GM12878 (cell line): Measurements from ENCODE around the gene OSBPL3. TPM values are rescaled to one million over a fixed set of nuclear protein-coding genes. Genes with fewer than 3 reads are reported as not detected.
A peak's percentile ranks its signal among the peaks of the same experiment; 100 is the strongest.

Source experiments
- BCLAF1 ChIP-seq: fragments of 450-650 bp; IDR thresholded peaks from 2 replicates; pipeline ENCODE4 v1.6.1; 2017; ENCODE audit warnings: antibody characterized with exemption, mild to moderate bottlenecking, moderate library complexity
- CEBPZ ChIP-seq: fragments of 150-350 bp; IDR thresholded peaks from 2 replicates; pipeline ENCODE4 v1.6.1; 2016; ENCODE audit warnings: low read depth, low read length
- CREB1 ChIP-seq: IDR thresholded peaks from 2 replicates; pipeline ENCODE4 v1.6.1; 2012; ENCODE audit warnings: low read depth, mild to moderate bottlenecking, inconsistent platforms
- IKZF1 ChIP-seq: fragments of 450-650 bp; conservative IDR thresholded peaks from 2 replicates; pipeline ENCODE4 v1.6.1; 2017; ENCODE audit warnings: antibody characterized with exemption, mild to moderate bottlenecking
- JUND ChIP-seq: IDR thresholded peaks from 2 replicates; pipeline ENCODE4 v1.6.1; 2012; ENCODE audit warnings: low read depth, mild to moderate bottlenecking, low read length, improper control_type of control experiment, moderate library complexity
- MEF2A ChIP-seq: IDR thresholded peaks from 2 replicates; pipeline ENCODE4 v1.6.1; 2011; ENCODE audit warnings: low read depth, mild to moderate bottlenecking, low read length, moderate library complexity; ENCODE audit not compliant: insufficient read depth
- MLLT1 ChIP-seq: fragments of 450-650 bp; IDR thresholded peaks from 2 replicates; pipeline ENCODE4 v1.6.1; 2016; ENCODE audit warnings: mild to moderate bottlenecking
- PKNOX1 ChIP-seq: fragments of 450-650 bp; IDR thresholded peaks from 2 replicates; pipeline ENCODE4 v1.6.1; 2016; ENCODE audit warnings: mild to moderate bottlenecking
- SMARCA5 ChIP-seq: fragments of 450-650 bp; IDR thresholded peaks from 2 replicates; pipeline ENCODE4 v1.6.1; 2017; ENCODE audit warnings: mild to moderate bottlenecking
- SUZ12 ChIP-seq: fragments of 200-600 bp; sonication (generic); IDR thresholded peaks from one replicate; pipeline ENCODE4 v1.6.1; 2018; ENCODE audit warnings: antibody characterized with exemption, mild to moderate bottlenecking; ENCODE audit not compliant: unreplicated experiment
- TARDBP ChIP-seq: IDR thresholded peaks from 2 replicates; pipeline ENCODE4 v1.6.1; 2016; ENCODE audit warnings: borderline replicate concordance
- TCF7 ChIP-seq: IDR thresholded peaks from 2 replicates; pipeline ENCODE4 v1.6.1; 2014; ENCODE audit warnings: antibody characterized with exemption, borderline replicate concordance
- ZBTB33 ChIP-seq: fragments of 450-650 bp; IDR thresholded peaks from 2 replicates; pipeline ENCODE4 v1.6.1; 2017; ENCODE audit warnings: mild to moderate bottlenecking
- ZNF622 ChIP-seq: fragments of 450-650 bp; IDR thresholded peaks from 2 replicates; pipeline ENCODE4 v1.6.1; 2017; ENCODE audit warnings: mild to moderate bottlenecking, inconsistent platforms
- polyA plus RNA-seq, 11 experiments: library from polyadenylated mRNA; depleted of rRNA in 4 of 11; unstranded in 6 of 11; stranded (reverse) in 5 of 11; fragments of >200 nt; fragmentation: Nextera tagmentation in 4 of 11; fragmentation: Illumina TruSeq in 1 of 11; extraction: Ambion mirVana in 4 of 11; extraction: Trizol in 1 of 11; gene quantifications; 1 replicate in 1 of 11; 2 replicates in 10 of 11; pipeline versions ENCODE4 v1.2.1 to v1.2.3, GENCODE V29; 2011 to 2016; ENCODE audit warnings: inconsistent platforms in 2 of 11, missing spikeins in 2 of 11, low read depth in 1 of 11
- total RNA-seq, 4 experiments: library from RNA; depleted of rRNA in 3 of 4; stranded (reverse); fragments of >200 nt in 3 of 4; fragmentation: Illumina TruSeq in 1 of 4; extraction: Trizol in 1 of 4; gene quantifications; 2 replicates each; pipeline versions ENCODE4 v1.2.1 to v1.2.3, GENCODE V29; 2013 to 2021

The OSBPL3 gene
- total and polyA plus RNA-seq, 10 of the 15 experiments (the other 5 are each of a cell fraction or from before 2014, with no cell fraction given) = 6.1 to 46.6 (median 27.0) TPM

DNA sequence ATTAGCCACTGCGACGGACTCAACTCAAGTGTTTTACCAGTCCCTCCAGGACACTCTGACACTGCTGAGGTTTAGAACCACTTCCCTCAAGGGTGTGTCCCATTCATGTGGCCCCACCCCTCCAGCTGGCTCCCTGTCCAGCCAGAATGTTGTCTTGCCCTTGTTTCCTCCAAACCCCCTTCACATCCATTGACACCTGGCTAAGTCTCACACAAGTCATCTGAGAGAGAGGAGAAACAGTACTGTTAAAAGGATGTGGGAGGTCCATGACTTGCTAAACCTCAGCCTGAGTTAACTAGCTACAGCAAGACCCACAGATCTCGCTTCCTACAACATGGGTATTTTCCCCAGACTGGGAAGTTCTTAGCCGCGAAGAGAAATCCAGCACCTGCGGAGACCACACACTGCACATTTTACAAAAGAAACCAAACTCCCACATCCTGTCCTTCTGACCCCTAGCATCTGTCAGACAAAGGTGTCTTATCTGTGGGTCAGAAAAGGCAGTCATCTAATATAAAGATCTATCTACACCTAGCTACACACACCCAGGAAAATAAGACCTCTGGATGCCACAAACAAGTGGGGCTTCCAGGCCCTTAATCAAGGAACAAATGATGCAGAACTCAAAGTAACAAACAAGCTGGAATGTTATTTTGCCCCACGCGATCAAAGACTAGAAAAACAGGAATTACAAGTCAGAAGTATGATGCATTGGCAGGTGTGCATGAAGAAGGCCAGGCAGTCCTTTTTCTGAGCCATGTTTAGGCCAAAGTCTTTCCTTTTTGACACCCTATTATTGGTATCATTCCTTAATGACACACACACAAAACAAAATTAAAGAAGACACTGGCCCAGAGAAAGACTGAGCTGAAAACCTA, 13.9 kb downstream of the OSBPL3 start (continued):
- TF ChIP-seq MLLT1 = peak; percentile 95; the same call in 1 of the 2 replicates
- no peak for TF ChIP-seq ZBTB33
- no peak for TF ChIP-seq SUZ12
- 0 out of 2 replicates have a peak, but pooled peaks have one; percentile 29 for TF ChIP-seq TCF7
- no peak for TF ChIP-seq JUND
- no peak for TF ChIP-seq TARDBP
- peak; percentile 100 for TF ChIP-seq IKZF1
- TF ChIP-seq CREB1 = no peak; the same call in none of the 2 replicates
- no peak for TF ChIP-seq BCLAF1
- no peak for TF ChIP-seq CEBPZ
- peak; percentile 82; the same call in 1 of the 2 replicates for TF ChIP-seq MEF2A
- TF ChIP-seq ZNF622 = no peak
- TF ChIP-seq SMARCA5 = peak; percentile 70; the same call in 1 of the 2 replicates
- TF ChIP-seq PKNOX1 = peak; percentile 71
